OCI-LY7 (cell line): ENCODE results near the gene CUL2. TPM values are rescaled to one million over a fixed set of nuclear protein-coding genes. Genes with fewer than 3 reads are reported as not detected.

Source experiments
- BruUV-seq: library from RNA; stranded (reverse); fragments of 400-500 nt; replicated peaks from 2 replicates; lab custom pipeline; 2021; lab: Mats Ljungman, UMichigan
- CTCF ChIA-PET: fragments of 300-600 bp; sonication (Branson Sonifier 250); formaldehyde crosslinking; loops from one replicate; lab custom pipeline; 2022; ENCODE audit warnings: antibody characterized with exemption; ENCODE audit not compliant: unreplicated experiment; lab: Charles Lee
- POLR2A ChIA-PET: fragments of 300-600 bp; sonication (Branson Sonifier 250); formaldehyde crosslinking; loops from one replicate; lab custom pipeline; 2022; ENCODE audit warnings: antibody characterized with exemption; lab: Charles Lee
- DNase-seq: peaks from one replicate; pipeline ENCODE4 v3.0.0-alpha.2; 2015; ENCODE audit warnings: low spot score
- H2AFZ ChIP-seq: fragments of 200-600 bp; sonication (generic), shearing (Covaris generic); 2 replicates; pipeline ENCODE4 v1.6.1; 2014; ENCODE audit warnings: mild to moderate bottlenecking, antibody characterized with exemption, low read length, moderate library complexity
- H3K27ac ChIP-seq: fragments of 200-600 bp; sonication (generic); 2 replicates; pipeline ENCODE4 v1.5.1; 2014; ENCODE audit warnings: mixed run types, low read depth, mild to moderate bottlenecking, moderate library complexity, low read length, inconsistent platforms; ENCODE audit not compliant: poor library complexity, severe bottlenecking
- H3K36me3 ChIP-seq: fragments of 200-600 bp; sonication (generic); 2 replicates; pipeline ENCODE4 v1.6.1; 2014; ENCODE audit warnings: mild to moderate bottlenecking, antibody characterized with exemption, low read length, moderate library complexity, mixed read lengths; ENCODE audit not compliant: insufficient read depth
- H3K4me1 ChIP-seq: fragments of 200-600 bp; sonication (generic); 2 replicates; pipeline ENCODE4 v1.5.1; 2014; ENCODE audit warnings: mild to moderate bottlenecking, low read length; ENCODE audit not compliant: insufficient read depth, poor library complexity, severe bottlenecking
- H3K4me2 ChIP-seq: fragments of 200-600 bp; sonication (generic); 2 replicates; pipeline ENCODE4 v1.6.1; 2014; ENCODE audit warnings: mild to moderate bottlenecking, low read length
- H3K4me3 ChIP-seq: fragments of 200-600 bp; sonication (generic); 2 replicates; pipeline ENCODE4 v1.5.1; 2014; ENCODE audit warnings: mild to moderate bottlenecking, low read depth, low read length; ENCODE audit not compliant: poor library complexity, severe bottlenecking
- H3K79me2 ChIP-seq: fragments of 200-600 bp; sonication (generic); 2 replicates; pipeline ENCODE4 v1.6.1; 2016; ENCODE audit warnings: low read depth, mild to moderate bottlenecking, low read length, moderate library complexity, mixed read lengths; ENCODE audit not compliant: insufficient read depth
- H3K9me2 ChIP-seq: fragments of 200-600 bp; sonication (generic); 2 replicates; pipeline ENCODE4 v1.6.1; 2016; ENCODE audit warnings: mild to moderate bottlenecking, low read length, mixed read lengths; ENCODE audit not compliant: insufficient read depth
- H3K9me3 ChIP-seq: fragments of 200-600 bp; sonication (generic); 2 replicates; pipeline ENCODE4 v1.6.1; 2014; ENCODE audit warnings: mild to moderate bottlenecking, mixed run types, low read length, mixed read lengths
- H4K20me1 ChIP-seq: fragments of 200-600 bp; sonication (generic); 2 replicates; pipeline ENCODE4 v1.6.1; 2014; ENCODE audit warnings: mild to moderate bottlenecking, antibody characterized with exemption, low read length, moderate library complexity, mixed read lengths; ENCODE audit not compliant: insufficient read depth
- EZH2phosphoT487 ChIP-seq: fragments of 200-600 bp; sonication (generic); IDR thresholded peaks from 2 replicates; pipeline ENCODE4 v1.6.1; 2018; ENCODE audit warnings: low read depth, borderline replicate concordance, mild to moderate bottlenecking, mixed run types, antibody characterized with exemption, low read length, moderate library complexity, mixed read lengths
- intact Hi-C: fragments of 100-400 bp; cut with micrococcal nuclease; formaldehyde crosslinking; loops from one replicate; pipeline ENCODE4 v1.10.0; 2022; ENCODE audit not compliant: unreplicated experiment
- total RNA-seq, 2 experiments: library from RNA; depleted of rRNA in 1 of 2; stranded (reverse); fragments of >200 nt in 1 of 2; shearing (Covaris generic) in 1 of 2; gene quantifications; 2 replicates each; pipeline ENCODE4 v1.2.3, GENCODE V29; 2014 to 2022
- TF ChIP-seq, protein P1 (sequence below): fragments of 200-600 bp; sonication (generic); conservative IDR thresholded peaks from 2 replicates; pipeline ENCODE4 v1.5.1; 2014; ENCODE audit warnings: mild to moderate bottlenecking, antibody characterized with exemption, low read length, moderate library complexity, mixed read lengths

The CUL2 gene
- total RNA-seq, 2 experiments from 2014 or later, result 25.5 to 40.4 TPM

DNA sequence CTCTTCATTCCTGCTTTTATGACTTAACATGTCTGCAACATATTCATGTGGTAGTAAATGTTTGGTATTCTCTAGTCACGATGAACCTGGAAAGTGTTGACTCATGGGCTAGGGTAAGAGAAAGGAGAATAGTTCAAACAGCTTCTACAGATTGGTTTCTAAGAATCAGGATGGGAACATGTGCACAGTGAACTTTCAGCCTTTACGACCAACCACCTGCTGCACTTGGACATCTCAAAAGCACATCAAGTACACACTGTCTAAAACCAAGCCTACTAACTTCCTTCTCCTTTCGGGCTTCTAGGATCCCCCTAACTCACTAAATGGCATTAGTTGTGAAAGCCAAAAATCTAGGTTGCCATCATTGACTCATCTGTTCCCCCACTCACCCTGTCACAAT lies 85.5 kb downstream of the CUL2 start:
- intact Hi-C loops, result no loop called here
- no TSS peak for BruUV-seq
- Histone ChIP-seq H3K27ac (no peak overlapping the region), H2AFZ (no peak overlapping the region), H3K36me3 (peaks cover 5% of the 10 kb centered on the region; the same call in 1 of the 2 replicates), H3K9me2 (no peaks in the 10 kb centered on the region), H3K79me2 (no peaks in the 10 kb centered on the region), H3K4me3 (no peak overlapping the region), H3K4me1 (no peaks in the 10 kb centered on the region), H3K4me2 (no peak overlapping the region), H3K9me3 (no peaks in the 10 kb centered on the region), H4K20me1 (no peaks in the 10 kb centered on the region)
- TF ChIP-seq EZH2phosphoT487, result no peak
- TF ChIP-seq, protein P1, sequence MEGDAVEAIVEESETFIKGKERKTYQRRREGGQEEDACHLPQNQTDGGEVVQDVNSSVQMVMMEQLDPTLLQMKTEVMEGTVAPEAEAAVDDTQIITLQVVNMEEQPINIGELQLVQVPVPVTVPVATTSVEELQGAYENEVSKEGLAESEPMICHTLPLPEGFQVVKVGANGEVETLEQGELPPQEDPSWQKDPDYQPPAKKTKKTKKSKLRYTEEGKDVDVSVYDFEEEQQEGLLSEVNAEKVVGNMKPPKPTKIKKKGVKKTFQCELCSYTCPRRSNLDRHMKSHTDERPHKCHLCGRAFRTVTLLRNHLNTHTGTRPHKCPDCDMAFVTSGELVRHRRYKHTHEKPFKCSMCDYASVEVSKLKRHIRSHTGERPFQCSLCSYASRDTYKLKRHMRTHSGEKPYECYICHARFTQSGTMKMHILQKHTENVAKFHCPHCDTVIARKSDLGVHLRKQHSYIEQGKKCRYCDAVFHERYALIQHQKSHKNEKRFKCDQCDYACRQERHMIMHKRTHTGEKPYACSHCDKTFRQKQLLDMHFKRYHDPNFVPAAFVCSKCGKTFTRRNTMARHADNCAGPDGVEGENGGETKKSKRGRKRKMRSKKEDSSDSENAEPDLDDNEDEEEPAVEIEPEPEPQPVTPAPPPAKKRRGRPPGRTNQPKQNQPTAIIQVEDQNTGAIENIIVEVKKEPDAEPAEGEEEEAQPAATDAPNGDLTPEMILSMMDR, result no peak
- ChIA-PET POLR2A (no interaction called here), CTCF (no interaction called here)
- no peak for DNase-seq

DNA sequence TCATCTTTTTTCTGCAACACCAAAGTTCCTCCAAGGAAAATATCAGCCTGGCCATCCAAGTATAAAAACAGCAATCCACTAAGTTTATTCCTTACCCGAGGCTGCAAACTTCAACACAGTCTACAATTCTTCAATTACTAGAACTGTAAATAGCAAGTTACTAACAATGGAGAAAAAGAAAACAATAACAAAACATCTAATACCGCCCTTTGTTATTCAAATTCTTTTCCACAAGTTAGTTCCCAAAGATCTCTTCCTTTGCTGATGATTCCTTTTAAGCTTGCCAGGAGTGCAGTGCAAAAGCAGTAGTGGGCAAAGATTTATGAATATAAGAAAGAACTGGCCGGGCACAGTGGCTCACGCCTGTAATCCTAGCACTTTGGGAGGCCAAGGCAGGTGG lies 86.2 kb downstream of the CUL2 start:
- no peaks in the 10 kb centered on the region for H3K4me1 ChIP-seq
- H3K4me2 ChIP-seq, result no peak overlapping the region
- no peaks in the 10 kb centered on the region for H3K9me2 ChIP-seq
- DNase-seq, result no peak
- TF ChIP-seq EZH2phosphoT487, result no peak
- TF ChIP-seq, protein P1, result no peak
- POLR2A ChIA-PET, result interaction anchor here (0.5 to 0.7 kb wide), 2 partner anchors 17 to 54 kb away, joined by 3 read pairs; no protein-coding TSS in a partner anchor
- no peaks in the 10 kb centered on the region for H3K36me3 ChIP-seq
- BruUV-seq, result no TSS peak
- no peak overlapping the region for H3K27ac ChIP-seq
- H3K4me3 ChIP-seq, result no peak overlapping the region
- intact Hi-C loops, result no loop called here
- no peaks in the 10 kb centered on the region for H4K20me1 ChIP-seq
- no peak overlapping the region for H2AFZ ChIP-seq
- no peaks in the 10 kb centered on the region for H3K79me2 ChIP-seq
- CTCF ChIA-PET, result no interaction called here
- no peaks in the 10 kb centered on the region for H3K9me3 ChIP-seq

DNA sequence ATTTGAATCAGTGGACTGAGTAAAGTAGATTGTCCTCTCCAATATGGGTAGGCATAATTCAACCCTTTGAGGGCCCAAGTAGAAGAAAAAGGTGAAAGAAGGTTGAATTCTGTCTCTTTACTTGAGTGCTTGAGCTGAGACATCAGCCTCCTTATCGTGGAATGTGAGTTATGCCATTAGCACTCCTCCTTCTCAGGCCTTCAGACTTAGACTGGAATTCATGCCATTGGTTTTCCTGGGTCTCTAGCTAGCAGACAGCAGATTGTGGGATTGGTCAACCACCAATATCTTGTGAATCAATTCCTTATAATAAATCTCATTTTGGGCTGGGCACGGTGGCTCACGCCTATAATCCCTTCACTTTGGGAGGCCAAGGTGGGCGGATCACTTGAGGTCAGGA lies 89.2 kb downstream of the CUL2 start:
- Histone ChIP-seq H3K9me2 (no peaks in the 10 kb centered on the region), H2AFZ (no peak overlapping the region), H3K36me3 (no peaks in the 10 kb centered on the region), H4K20me1 (no peaks in the 10 kb centered on the region), H3K9me3 (no peaks in the 10 kb centered on the region), H3K27ac (no peak overlapping the region), H3K79me2 (no peaks in the 10 kb centered on the region), H3K4me3 (no peak overlapping the region), H3K4me2 (no peak overlapping the region), H3K4me1 (no peaks in the 10 kb centered on the region)
- ChIA-PET POLR2A (no interaction called here), CTCF (no interaction called here)
- TF ChIP-seq EZH2phosphoT487, result no peak
- TF ChIP-seq, protein P1, result no peak
- DNase-seq, result no peak
- no TSS peak for BruUV-seq
- intact Hi-C loops, result no loop called here
